ENCODE results near the gene GOLGA6L4.
"Not testable (repeated sequence)": the region's sequence is repeated elsewhere in the genome, so short reads cannot be mapped to it uniquely, and the experiment has no call there.

DNA sequence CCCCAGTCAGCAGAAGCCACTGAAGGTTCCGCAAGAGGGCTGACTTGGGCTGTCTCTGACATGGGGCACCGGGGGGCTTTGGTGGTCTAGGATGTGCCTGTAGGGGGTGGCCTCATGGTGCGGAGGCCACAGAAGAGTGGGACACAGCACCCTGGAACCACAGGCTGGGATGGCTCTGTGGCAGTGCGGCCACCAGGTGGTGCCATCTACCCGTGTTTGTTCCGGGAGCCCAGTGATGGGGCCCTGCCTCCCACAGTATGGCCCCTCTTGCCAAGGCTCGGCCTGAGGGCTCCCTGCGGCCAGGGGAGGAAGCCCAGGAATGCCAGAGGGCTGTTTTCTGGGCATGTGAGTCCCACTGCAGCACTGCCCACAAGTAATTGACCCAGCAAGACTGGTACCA, 40.0 kb upstream of the GOLGA6L4 start:
- TF ChIP-seq, protein P1, sequence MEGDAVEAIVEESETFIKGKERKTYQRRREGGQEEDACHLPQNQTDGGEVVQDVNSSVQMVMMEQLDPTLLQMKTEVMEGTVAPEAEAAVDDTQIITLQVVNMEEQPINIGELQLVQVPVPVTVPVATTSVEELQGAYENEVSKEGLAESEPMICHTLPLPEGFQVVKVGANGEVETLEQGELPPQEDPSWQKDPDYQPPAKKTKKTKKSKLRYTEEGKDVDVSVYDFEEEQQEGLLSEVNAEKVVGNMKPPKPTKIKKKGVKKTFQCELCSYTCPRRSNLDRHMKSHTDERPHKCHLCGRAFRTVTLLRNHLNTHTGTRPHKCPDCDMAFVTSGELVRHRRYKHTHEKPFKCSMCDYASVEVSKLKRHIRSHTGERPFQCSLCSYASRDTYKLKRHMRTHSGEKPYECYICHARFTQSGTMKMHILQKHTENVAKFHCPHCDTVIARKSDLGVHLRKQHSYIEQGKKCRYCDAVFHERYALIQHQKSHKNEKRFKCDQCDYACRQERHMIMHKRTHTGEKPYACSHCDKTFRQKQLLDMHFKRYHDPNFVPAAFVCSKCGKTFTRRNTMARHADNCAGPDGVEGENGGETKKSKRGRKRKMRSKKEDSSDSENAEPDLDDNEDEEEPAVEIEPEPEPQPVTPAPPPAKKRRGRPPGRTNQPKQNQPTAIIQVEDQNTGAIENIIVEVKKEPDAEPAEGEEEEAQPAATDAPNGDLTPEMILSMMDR (IDR thresholded peaks at IDR 0.05; ENCODE audit: insufficient read depth, low read length, poor library complexity, severe bottlenecking), result not testable (repeated sequence)
- not testable (repeated sequence) for TF ChIP-seq EZH2phosphoT487 (conservative IDR thresholded peaks at IDR 0.05; ENCODE audit: low read length)

Measured in SU-DHL-6 (cell line).